COLO668 (cell line): ENCODE results near the gene RANBP1.
"Not testable (repeated sequence)": the region's sequence is repeated elsewhere in the genome, so short reads cannot be mapped to it uniquely, and the experiment has no call there.

Experiments
- DNase-seq: peaks from one replicate; lab custom pipeline; 2025; ENCODE audit not compliant: unreplicated experiment; lab: John Stamatoyannopoulos, UW

Gene RANBP1

DNA sequence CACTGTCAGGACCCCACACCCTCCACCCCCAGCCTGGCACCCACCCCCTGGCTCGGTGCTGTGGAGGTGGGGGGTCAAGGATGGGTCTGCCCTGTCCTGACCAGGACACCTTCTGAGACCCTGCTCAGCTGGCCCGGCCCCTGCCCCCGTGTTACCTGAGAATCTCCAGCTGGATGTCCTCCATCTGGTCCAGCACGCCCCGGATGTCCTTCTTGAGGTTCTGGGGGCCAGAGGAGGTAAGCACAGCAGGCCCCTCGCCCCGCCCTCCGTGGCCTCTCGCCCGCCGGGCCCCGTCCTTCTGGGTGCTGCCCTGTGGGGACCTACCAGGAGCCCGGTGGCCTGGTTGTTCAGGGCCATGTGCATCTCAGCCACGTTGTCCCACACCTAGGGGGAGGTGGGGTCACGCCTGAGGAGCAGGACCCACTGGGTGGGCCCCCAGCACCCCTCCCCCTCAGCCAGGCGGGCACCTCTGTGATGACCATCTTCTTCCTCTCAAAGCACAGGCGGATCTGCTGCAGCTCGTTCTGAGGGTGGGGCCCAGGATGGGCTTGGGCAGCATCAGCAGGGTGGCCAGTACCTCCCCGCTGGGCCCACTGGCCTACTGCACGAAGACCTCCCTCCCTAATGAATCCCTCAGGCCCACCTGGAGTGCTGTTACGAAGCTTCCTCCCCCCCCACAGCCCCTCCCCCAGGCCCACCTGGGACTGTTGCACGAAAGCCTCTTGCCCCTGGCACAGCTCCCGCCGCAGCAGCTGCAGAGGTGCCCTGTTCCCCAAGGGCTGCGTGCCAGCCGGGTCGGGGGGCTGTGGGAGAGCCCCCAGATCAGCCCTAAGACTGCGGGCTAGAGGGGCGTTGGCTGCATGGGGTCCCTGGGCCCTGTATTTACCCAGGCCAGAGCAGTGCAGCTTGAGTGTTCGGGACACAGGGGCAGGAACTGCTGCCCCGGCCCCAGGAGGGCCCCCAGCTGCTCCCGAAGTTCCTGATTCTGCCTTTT, 33.6 kb downstream of the RANBP1 start:
- DNase-seq: no peak

DNA sequence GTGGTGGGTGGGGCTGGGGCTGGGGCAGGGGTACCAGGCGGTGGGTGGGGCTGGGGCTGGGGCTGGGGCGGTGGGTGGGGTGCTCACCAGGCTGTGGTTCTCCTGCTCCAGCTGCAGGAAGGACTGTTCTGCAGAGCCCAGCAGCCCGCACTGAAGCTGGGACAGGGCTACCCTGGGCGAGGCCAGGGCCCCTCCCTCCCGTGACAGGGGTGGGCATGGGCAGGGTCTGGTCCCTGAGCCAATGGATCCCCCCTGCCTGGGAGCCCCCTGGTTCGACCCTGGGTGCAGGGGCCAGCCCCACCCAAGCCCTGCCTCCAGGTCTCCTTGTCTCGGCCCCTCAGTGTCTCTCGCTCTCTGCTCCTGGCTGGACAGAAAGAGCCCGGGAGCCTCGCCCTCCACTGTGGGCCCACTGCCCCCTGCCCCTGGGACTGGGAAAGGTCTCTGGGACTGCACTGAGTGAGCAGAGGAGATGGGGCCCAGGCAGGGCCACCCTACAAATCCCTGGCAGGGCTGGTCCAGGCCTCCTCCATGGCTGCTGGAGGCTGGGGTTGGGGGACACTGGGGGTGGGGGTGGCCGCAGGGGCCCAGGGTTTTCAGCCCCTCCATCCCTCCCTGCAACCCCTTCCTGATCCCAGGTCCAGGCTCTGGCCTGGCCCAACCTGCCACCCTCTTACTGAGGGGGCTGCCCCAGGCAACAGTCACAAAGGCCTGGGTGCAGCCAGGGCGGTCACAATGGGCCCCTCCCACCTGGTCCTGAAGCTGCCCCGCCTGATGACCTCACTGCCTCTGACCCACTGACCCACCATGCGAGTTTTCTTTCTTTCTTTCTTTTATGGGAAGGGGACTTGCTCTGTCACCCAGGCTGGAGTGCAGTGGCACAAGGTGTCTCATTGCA, 34.7 kb downstream of the RANBP1 start, which contains the start of gene CCDC188:
Gene CCDC188, minus strand, starts transcription at position 675 of the 895 bp plus-strand sequence. Its CDS starts 69 bp downstream, at position 606.
- no peak for DNase-seq

DNA sequence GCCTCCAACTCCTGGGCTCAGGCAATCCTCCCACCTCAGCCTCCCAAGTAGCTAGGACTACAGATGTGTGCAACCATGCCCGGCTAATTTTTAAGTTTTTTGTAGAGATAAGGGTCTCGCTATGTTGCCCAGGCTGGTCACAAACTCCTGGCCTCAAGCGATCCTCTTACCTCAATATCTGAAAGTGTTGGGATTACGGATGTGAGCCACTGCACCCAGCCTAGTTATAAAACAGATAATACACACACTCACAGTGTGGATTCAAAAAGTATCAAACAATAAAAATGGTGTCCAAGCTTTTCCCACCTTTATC, 35.3 kb downstream of the RANBP1 start:
- no peak for DNase-seq

DNA sequence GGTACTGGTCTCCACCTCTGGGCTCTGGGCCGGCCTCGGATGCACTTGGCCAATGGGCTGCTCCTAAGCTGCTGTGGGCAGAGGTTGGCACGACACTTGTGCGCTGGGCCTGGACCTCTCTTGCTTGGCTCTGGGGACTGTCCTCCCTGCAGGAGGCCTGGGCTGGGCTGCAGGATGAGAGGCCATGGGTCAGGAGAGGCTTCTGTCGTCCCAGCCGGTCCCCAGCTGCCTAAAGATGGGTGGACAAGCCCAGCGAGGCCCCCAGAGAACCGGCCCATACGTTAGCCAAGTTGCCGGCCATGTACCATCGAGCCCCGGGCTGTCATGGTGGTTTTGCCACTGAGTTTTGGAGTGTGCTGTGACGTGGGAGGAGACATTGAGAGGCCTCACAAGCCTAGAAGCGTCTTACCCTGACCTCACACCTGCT, 36.6 kb downstream of the RANBP1 start:
- DNase-seq: no peak

DNA sequence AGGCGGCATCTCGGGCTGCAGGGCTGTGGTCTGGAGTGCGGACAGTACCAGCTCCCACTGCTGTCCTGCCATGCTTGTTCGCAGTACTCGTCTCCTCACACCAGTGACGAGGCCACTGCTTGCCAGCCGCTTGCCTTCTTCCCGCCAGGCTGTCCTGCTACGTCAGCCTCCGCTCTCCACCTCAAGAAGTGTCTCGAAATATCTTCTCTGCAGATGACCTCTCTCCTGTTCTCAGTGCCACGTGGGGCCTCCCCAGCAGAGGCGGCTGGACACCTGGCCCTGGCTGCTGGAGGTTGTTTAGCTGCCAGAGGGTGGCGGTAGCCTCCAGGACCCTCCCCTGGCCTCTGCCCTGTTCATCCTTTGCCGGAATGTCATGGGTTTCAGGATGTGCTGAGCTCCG, 38.0 kb downstream of the RANBP1 start:
- no peak for DNase-seq

DNA sequence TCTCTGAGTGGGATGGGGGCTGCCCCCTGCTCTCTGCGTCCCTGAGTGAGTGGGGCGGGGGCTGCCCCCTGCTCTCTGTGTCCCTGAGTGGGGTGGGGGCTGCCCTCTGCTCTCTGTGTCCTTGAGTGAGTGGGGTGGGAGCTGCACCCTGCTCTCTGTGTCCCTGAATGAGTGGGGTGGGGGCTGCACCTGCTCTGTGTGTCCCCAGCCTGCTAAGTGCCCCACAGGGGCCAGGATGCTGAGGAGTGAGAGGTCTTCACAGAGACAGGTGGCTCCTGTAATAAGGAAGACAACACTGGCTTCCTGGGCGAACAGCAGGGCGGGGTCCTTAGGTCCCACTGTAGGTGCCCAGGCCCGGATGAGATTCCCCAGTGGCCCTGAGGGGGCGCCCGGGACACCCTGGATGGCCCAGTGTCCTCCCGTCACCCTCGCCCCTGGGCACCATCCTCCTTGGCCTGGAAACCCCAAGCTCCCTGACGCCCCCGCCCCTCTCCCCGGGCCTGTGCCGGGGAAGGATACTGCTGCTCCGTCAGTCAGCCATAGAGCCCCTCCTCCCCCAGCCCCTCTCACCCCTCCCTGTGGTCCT, 38.8 kb downstream of the RANBP1 start:
- DNase-seq: peak; percentile 61

DNA sequence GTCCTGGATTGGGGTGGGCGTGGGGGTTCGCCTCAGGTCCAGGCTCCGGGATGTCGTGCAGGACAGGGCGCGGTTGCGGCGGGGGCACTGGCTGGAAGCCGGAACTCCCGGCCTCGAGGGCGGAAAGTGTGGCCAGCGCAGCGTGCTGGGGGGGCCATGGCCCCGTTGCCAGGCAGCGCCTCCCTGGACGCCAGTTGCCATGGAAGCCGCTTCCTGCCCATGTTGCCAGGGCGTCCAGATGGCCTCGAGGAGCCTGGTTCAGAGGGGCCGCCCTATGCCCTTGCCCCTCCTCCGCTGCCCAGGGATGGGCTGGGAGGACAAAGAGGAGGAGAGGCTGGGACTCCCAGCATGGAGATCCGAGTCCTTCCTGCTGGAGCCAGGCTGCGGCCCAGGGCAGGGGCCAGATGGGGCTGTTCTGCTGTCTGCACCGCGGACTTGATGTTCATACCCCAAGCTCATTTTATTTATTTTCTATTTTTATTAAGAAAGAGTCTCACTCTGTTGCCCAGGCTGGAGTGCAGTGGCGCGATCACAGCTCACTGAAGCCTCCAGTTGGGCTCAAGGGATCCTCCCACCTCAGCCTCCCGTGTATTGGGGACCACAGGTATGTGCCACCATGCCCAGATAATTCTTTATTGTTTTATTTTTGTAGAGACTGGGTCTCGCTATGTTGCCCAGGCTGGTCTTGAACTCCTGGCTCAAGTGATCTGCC, 39.6 kb downstream of the RANBP1 start:
- peak; percentile 91 for DNase-seq

DNA sequence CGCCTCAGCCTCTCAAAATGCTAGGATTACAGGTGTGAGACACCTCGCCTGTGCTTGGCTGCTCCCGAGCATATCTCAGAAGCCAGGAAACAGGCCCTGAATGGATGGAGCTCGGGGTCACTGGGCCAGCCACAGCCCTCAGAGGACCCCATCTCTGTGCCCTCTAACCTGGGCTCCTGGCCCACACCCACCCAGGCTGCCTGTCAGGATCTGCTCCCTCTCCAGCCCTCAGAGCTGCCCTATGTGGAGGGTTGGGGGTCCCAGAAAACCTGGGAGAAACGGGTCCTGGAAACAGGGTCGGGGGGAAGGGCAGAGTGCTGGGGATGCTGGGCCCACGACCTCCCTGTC, 40.1 kb downstream of the RANBP1 start:
- DNase-seq: no peak

DNA sequence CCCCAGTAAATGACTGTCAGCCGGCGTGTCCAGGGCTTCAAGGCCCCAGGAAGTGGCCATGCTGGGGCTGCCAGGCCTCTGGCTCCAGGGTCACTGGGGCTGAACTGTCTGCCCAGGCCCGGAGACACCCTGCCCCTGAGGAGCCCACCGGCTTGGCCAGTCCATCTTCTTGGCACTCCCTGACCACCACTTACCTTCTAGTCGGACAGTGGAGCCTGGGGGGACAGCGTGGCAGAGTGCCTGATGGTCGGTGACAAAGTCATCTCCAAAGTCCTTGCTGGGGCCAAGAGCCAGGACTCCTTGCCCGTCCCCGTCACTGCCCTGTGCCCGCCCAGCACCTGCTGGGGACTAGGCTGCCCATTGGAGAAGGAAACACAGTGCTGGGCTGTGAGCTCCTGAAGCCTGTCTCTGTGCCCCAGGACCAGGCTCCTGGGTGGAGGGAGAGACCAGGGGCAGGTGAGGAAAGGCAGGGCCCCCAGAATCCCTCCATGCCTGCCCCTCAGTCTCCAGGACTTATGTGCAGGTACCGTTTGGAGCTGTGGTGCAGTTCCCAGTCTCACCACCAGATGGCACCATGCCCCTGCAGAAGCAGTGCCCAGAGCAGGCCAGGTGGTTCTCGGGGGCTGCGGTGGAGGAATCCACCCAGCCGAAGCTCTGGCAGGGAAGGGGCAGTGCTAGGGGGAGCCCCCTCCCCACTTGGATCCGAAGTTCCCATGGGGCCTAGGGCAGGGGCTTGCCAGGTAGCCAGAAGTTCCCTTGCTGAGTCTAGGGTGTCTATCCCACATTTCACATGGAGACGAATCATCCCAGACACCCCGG, 40.9 kb downstream of the RANBP1 start:
- peak; percentile 72 for DNase-seq

DNA sequence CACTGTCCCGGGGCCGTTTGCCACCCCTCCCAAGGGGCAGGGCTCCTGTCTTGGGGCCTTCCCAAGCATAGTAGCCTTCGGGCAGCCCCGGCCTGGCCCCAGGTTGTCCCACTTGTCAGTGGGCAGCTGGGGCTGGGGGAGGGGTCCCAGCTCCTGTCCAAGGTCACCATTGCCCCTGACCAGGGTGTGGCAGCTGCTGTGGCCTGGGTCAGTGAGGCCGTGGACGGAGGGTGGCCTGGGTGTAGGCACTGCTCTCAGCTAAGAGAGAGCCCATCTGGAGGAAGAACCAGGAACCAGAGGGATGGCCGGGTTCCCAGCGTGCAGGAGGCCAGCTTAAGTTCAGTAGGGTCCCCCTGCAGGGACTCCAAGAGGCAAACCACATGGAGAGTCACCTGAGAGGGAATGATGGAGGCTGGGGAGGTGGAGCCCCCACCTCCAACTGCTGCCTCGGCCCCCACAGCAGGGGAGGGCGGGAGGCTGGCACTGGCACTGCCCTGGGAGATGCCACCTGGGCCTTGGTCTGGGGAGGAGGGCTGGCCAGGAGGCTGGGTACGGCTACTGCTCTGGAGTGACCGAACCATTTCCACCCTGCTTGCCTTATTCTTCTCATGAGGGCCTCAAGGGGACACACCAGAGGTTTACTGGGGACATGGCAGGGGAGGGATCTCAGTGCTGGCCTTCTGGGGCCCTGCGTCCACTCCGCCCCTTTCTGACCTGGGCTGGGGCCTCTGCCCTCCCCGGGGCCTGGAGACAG, 41.7 kb downstream of the RANBP1 start:
- DNase-seq: no peak

DNA sequence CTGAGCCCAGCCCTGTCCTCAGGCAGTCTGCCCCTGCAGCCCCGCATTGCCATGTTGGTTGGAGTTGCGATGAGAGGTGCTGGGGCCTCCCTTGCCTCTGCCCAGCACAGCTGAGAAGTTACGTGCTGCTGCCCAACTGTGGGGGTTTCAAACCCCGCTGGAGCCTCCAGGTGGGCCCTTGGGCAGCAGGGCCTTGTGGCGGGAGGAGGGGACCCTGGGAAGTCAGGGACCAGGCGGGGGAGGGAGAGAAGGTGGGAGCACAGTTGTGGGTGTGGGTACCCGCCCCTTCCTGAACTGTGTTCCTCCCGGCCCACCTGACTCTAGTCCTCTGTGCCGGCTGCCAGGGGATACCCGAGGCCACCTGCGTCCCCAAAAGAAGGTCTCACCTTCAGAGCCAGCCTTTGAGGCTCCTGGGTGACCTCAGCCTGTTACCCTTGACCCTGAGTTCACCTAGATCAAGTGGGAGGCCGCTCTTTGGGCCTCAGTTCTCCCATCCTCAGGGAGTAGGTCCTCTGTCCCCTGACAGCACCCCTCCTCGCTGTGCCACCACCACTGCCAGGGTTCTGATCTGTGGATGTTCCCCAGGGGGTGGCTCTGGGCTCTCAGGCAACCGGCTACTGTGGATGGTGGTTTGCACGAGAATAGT, 42.6 kb downstream of the RANBP1 start:
- no peak for DNase-seq

DNA sequence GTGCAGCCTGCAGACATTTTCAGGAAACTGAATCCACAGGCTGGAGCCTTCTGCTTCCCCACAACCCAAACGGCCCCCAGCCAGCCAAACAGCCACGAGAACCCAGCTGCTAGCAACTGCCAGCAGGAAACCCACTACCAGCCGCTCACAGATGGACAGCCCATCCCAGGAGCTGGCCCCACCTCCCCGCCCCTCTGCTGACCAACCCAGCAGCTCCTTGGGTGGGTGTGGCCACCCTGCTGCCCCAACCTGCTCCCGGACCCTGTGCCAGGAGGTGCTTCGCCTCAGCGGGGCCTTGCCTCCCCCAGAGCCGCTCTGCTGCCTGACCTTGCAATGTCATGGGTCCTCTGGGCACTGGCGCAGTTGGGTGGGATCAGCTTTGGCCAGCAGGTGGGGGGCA, 43.2 kb downstream of the RANBP1 start:
- DNase-seq: no peak

DNA sequence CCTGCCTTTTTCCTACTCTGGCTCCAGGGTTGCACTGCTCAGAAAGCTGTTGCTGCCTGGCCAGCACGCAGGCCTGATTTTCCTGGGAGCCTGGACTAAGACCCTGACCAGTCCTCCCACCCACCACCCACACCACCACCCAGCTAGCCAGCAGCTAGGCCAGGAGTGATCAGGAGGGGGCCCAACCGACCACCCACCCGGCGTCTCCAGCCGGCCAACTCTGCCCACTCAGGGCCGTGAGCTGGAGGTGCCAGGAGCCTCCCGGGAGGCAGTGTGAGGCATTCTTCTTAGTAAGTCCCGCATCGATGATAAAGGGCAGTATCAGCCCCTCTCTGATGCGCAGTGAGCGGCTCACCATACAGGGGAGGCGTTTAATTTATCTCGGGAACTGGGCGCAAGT, 43.6 kb downstream of the RANBP1 start:
- DNase-seq: not testable (repeated sequence)

DNA sequence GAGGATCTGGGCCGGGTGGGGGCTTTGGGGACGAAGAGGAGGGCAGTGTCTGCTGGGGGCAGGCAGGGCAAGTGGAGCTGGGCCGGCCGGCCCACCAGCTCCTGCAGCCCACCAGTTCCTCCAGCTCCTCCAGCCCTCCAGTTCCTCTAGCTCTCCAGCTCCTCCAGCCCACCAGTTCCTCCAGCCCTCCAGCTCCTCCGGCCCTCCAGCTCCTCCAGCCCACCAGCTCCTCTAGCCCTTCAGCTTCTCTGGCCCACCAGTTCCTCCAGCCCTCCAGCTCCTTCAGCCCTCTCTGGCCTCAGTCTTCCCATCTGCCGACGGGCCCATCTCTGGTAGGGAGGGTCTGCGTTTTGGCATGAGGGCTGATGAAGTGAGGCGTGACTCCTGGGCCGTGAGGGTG, 44.1 kb downstream of the RANBP1 start:
- DNase-seq: no peak

DNA sequence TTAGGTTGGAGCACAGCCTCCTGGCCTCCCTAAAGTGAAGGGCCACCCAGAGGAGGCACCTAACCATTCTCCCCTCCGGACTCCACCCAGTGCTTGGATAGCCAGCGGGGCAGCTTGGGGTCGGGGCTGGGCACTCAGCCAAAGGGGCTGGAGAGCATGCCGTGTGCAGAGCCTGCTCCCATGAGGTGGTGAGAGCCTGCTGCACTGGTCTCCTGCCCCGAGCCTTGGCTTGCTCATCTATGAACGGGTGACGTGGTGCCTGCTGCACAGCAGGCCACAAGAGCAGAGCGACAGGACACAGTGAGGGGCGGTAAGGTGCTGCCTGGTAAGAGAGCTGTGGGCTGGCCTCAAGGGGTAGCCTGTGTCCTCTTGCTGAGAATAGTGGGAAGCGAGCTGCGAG, 49.0 kb downstream of the RANBP1 start:
- no peak for DNase-seq

DNA sequence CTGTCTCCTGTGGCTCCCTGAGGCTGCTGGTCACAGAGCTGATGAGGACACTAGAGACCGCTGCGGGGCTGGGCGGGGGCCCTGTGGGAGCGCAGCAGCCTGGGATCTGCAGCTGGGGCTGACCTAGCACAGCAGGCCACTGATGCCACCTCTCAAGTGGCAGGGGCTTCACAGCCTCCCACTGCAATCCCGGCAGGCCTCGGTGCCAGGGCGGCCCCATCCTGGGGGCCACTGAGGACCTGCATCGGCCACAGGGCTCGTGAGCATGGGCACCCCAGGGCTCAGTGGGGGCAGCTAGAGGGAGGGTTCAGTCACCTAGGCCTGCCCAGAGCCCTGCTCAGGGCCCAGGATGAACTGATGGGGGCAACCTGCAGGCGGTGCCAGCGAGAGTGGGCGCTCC, 49.5 kb downstream of the RANBP1 start:
- DNase-seq: no peak

DNA sequence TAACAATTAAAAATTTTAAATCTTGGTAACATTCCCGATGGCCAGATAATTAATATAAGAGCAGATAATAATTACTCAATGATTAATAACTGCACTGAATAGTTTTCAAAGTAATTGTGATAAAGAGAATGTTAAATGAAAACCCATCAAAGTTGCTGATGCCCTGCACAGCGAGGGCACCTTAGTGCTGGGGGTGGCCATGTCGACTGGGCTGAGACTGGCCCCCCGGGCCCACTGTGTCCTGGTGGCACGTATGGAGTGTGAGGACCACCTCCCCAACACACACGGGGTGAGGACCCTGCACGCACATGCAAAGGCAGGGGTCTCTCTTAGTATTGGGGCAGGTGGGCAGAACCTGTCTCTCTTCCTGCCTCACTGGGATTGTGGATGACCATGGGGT, 50.0 kb downstream of the RANBP1 start:
- DNase-seq: no peak

DNA sequence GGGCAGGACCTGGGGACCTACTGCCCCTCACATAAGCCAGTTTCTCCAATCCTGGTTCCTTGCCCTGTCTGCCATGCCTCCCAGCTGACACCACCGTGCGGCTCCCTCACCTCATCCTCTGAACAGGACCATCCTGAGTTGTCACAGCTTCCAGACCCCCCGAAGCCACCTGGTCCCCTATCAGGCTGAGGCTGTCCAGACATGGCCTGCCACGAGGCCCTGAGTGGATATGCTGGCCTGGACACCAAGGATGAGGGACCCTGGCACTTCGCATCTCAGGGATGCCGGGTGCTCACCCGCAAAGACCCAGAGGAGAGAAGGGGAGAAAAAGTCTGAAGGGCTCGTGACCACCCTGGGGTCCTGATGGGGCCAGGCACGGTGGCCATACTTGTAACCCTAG, 50.8 kb downstream of the RANBP1 start:
- DNase-seq: no peak
